ENCODE results near the gene CIDEB. TPM values are rescaled to one million over a fixed set of nuclear protein-coding genes. Genes with fewer than 3 reads are reported as not detected.
"Not testable (repeated sequence)": the region's sequence is repeated elsewhere in the genome, so short reads cannot be mapped to it uniquely, and the experiment has no call there.

Gene CIDEB
- total RNA-seq (10 to 100 TPM in 1 of 2 donors, 1 to 10 TPM in 1; 4.9 to 14.8 TPM), polyA plus RNA-seq (ENCODE audit: insufficient read length in 2 of 2) (1 to 10 TPM; 6.3 to 7.8 TPM)
- long read RNA-seq, donor 1, partial matches to known transcripts: 0 of 1 reads
- long read RNA-seq, donor 1, other reads (novel, unspliced or antisense): 0 of 1 reads
- long read RNA-seq, donor 2, partial matches to known transcripts: 0 of 1 reads
- long read RNA-seq, donor 2, other reads (novel, unspliced or antisense): 0 of 1 reads
- long read RNA-seq, donor 3, partial matches to known transcripts: 13 of 13 reads
- long read RNA-seq, donor 3, other reads (novel, unspliced or antisense): 0 of 13 reads
- long read RNA-seq, donor 4, partial matches to known transcripts: 0 of 3 reads
- long read RNA-seq, donor 4, other reads (novel, unspliced or antisense): 0 of 3 reads

DNA sequence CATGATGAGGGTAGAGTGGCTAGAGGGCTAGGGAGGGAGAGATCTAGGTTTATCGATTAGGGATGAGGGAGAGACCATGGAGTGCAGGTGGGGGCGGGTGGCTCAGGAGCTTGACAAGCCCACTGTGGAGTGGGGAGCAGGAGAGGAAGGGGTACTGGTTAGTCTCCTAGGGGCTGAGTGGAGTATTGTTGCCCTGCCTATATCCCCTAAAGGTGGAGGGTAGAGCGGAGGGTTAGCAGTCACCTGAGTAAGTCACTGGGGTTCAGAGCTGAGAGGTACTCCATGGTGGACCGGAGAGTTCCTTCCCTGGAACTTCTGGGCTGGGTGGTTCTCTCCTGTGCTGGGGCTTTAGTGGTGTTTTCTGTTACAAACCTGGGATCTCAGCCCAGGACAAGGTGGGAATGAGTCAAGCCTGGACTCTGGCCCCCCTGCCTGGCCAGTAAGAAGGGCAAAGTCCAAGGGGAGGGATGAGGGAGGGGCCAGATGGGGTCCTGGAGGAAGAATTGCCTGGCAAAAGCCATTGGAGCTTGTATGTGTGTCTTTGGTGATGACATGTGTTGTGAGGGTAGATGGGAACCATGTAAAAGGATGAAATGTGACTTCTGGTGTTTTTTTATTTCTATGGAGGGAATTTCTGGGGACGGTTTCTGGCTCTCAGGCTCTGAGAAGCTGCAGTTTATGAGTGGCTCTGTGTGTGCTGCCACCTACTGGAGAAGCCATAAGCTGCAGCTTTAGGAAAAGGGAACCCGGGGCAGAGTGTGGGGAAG lies at the start of gene CIDEB:
TSS of gene CIDEB (minus strand) at position 403 of the 767 bp plus-strand sequence. CDS start at position 284, 119 bp downstream.
- peak in 3 of 6 donors; percentile 48 to 82 (median 78) for DNase-seq (ENCODE audit: low read depth in 4 of 6, low spot score in 6 of 6)
- Histone ChIP-seq H3K27me3 (ENCODE audit: control insufficient read depth, insufficient read depth, low read length) (no peaks in the 10 kb centered on the region), H3K36me3 (ENCODE audit: control insufficient read depth, insufficient read depth, low read length) (peaks cover 64% of the 10 kb centered on the region), H3K4me3 (ENCODE audit: low read depth, low read length) (no peak within 1 kb of the TSS), H3K4me1 (ENCODE audit: control insufficient read depth, insufficient read depth, low read length) (peaks cover 27% of the 10 kb centered on the region), H3K27ac (ENCODE audit: low read depth, low read length) (no peak within 1 kb of the TSS), H3K9me3 (ENCODE audit: control insufficient read depth, insufficient read depth, low read length) (no peaks in the 10 kb centered on the region)
- WGBS (ENCODE audit: insufficient coverage): 59% methylated on average over 6 of the region's 6 CpGs

GRCh38 chr14:24356208-24356607 lies 48.4 kb upstream of the CIDEB start:
- peaks cover 18% of the 10 kb centered on the region for H3K27me3 ChIP-seq (ENCODE audit: control insufficient read depth, insufficient read depth, low read length)
- H3K9me3 ChIP-seq (ENCODE audit: control insufficient read depth, insufficient read depth, low read length): no peaks in the 10 kb centered on the region
- WGBS (ENCODE audit: insufficient coverage): 81% methylated on average over 2 of the region's 4 CpGs
- no peak for DNase-seq (ENCODE audit: low read depth in 4 of 6, low spot score in 6 of 6)
- no peak overlapping the region for H3K4me3 ChIP-seq (ENCODE audit: low read depth, low read length)
- no peaks in the 10 kb centered on the region for H3K4me1 ChIP-seq (ENCODE audit: control insufficient read depth, insufficient read depth, low read length)
- H3K36me3 ChIP-seq (ENCODE audit: control insufficient read depth, insufficient read depth, low read length): no peaks in the 10 kb centered on the region
- H3K27ac ChIP-seq (ENCODE audit: low read depth, low read length): no peak overlapping the region

- Histone ChIP-seq H3K4me1 (ENCODE audit: control insufficient read depth, insufficient read depth, low read length) (no peaks in the 10 kb centered on the region), H3K36me3 (ENCODE audit: control insufficient read depth, insufficient read depth, low read length) (no peaks in the 10 kb centered on the region)
- WGBS (ENCODE audit: insufficient coverage): 92% methylated on average over 2 of the region's 7 CpGs
These were observed 47.2 kb upstream of the CIDEB start for GRCh38 chr14:24355009-24355408.

DNA sequence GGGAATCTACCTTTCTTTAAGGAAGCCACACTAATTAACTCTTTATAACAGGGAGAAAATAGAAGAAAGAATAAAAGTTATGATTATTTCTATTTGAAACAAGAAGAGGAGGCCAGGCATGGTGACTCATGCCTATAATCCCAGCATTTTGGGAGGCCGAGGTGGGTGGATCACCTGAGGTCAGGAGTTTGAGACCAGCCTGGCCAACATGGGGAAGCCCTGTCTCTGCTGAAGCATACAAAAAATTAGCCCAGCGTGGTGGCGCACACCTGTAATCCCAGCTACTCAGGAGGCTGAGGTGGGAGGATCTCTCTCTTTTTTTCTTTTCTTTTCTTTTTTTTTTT lies 46.7 kb upstream of the CIDEB start:
- not testable (repeated sequence) for DNase-seq (ENCODE audit: low read depth in 4 of 6, low spot score in 6 of 6); H3K9me3 ChIP-seq (ENCODE audit: control insufficient read depth, insufficient read depth, low read length); H3K36me3 ChIP-seq (ENCODE audit: control insufficient read depth, insufficient read depth, low read length); H3K4me1 ChIP-seq (ENCODE audit: control insufficient read depth, insufficient read depth, low read length); H3K4me3 ChIP-seq (ENCODE audit: low read depth, low read length); H3K27ac ChIP-seq (ENCODE audit: low read depth, low read length)
- peaks cover 22% of the 10 kb centered on the region for H3K27me3 ChIP-seq (ENCODE audit: control insufficient read depth, insufficient read depth, low read length)
- 80% methylated on average over 1 of the region's 3 CpGs for WGBS (ENCODE audit: insufficient coverage)

More at GRCh38 chr14:24355009-24355408, 47.2 kb upstream of the CIDEB start:
- Histone ChIP-seq H3K9me3 (ENCODE audit: control insufficient read depth, insufficient read depth, low read length) (no peaks in the 10 kb centered on the region), H3K27me3 (ENCODE audit: control insufficient read depth, insufficient read depth, low read length) (peaks cover 21% of the 10 kb centered on the region), H3K27ac (ENCODE audit: low read depth, low read length) (no peak overlapping the region), H3K4me3 (ENCODE audit: low read depth, low read length) (no peak overlapping the region)
- no peak for DNase-seq (ENCODE audit: low read depth in 4 of 6, low spot score in 6 of 6)

DNA sequence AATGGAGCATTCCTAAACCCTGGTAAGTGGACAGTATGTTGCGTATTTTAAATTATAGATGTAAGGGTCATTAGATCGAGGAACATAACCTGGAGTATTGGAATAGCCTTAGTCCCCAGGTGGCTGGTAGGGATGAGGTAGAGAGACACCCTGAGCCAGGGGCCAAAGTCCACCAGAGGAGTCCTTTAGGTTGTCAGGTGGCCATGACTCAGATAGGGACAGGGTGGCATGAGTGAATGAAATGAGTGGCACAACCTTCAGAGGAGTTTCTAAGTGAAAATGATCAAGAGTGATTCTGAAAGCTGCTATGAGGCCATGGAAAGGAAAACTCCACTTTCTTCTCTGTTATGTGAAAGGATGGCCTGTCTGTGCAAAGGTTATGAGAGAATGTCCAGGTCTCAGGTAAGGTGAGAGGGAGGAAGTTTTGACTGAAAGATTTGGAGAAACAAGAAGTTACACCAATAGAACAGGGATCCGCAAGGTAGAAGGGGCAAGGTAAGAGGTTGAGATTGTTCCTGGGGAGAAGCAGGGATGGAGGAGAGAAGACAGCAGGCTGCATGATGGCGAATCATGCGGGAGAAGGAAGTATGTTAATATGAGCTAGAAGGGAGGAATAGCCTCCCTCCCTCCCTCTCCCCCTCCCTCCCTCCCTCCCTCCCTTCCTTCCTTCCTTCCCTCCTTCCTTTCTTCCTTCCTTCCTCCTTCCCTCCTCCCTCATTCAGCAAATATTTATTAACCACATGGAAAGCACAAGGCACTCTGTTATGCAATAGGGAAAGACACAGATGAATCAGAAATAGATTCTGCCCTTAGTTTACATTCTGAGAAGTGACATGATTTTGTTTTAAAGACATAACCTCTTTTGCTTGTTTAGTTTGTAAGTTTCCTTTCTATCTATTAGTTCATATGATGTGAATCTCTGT lies 46.0 kb upstream of the CIDEB start:
- Histone ChIP-seq H3K36me3 (ENCODE audit: control insufficient read depth, insufficient read depth, low read length) (no peaks in the 10 kb centered on the region), H3K27ac (ENCODE audit: low read depth, low read length) (no peak overlapping the region), H3K27me3 (ENCODE audit: control insufficient read depth, insufficient read depth, low read length) (peaks cover 22% of the 10 kb centered on the region), H3K4me1 (ENCODE audit: control insufficient read depth, insufficient read depth, low read length) (no peaks in the 10 kb centered on the region), H3K9me3 (ENCODE audit: control insufficient read depth, insufficient read depth, low read length) (no peaks in the 10 kb centered on the region), H3K4me3 (ENCODE audit: low read depth, low read length) (no peak overlapping the region)
- no peak for DNase-seq (ENCODE audit: low read depth in 4 of 6, low spot score in 6 of 6)
- 98% methylated on average over 3 of the region's 5 CpGs for WGBS (ENCODE audit: insufficient coverage)

DNA sequence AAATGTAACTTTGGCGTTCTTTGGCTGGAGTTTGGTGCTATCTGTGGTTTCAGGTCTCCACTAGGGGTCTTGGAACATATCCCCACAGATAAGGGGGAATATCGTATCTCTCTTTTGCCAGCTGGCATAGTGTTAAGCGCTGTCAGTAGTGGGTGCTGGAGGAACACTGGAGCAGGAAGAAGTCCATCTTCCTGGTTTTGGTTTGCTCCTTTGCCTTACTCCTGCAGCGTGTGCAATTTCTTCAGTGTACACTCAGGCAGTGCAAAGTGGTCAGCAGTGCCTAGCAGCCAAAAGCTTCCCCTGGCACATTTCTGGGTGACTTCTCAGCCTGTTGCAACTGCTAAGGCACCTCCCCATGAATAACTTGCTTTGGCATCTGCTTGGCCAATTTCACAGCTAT lies 43.7 kb upstream of the CIDEB start:
- WGBS (ENCODE audit: insufficient coverage): 21% methylated on average over 4 of the region's 4 CpGs
- no peaks in the 10 kb centered on the region for H3K36me3 ChIP-seq (ENCODE audit: control insufficient read depth, insufficient read depth, low read length)
- H3K27me3 ChIP-seq (ENCODE audit: control insufficient read depth, insufficient read depth, low read length): peaks cover 28% of the 10 kb centered on the region
- no peak overlapping the region for H3K4me3 ChIP-seq (ENCODE audit: low read depth, low read length)
- no peaks in the 10 kb centered on the region for H3K9me3 ChIP-seq (ENCODE audit: control insufficient read depth, insufficient read depth, low read length)
- H3K27ac ChIP-seq (ENCODE audit: low read depth, low read length): no peak overlapping the region
- DNase-seq (ENCODE audit: low read depth in 4 of 6, low spot score in 6 of 6): peak in 1 of 6 donors; percentile 50
- no peaks in the 10 kb centered on the region for H3K4me1 ChIP-seq (ENCODE audit: control insufficient read depth, insufficient read depth, low read length)

GRCh38 chr14:24349742-24350141 lies 42.0 kb upstream of the CIDEB start:
- Histone ChIP-seq H3K27me3 (ENCODE audit: control insufficient read depth, insufficient read depth, low read length) (peaks cover 28% of the 10 kb centered on the region), H3K9me3 (ENCODE audit: control insufficient read depth, insufficient read depth, low read length) (no peaks in the 10 kb centered on the region), H3K4me3 (ENCODE audit: low read depth, low read length) (no peak overlapping the region)

DNA sequence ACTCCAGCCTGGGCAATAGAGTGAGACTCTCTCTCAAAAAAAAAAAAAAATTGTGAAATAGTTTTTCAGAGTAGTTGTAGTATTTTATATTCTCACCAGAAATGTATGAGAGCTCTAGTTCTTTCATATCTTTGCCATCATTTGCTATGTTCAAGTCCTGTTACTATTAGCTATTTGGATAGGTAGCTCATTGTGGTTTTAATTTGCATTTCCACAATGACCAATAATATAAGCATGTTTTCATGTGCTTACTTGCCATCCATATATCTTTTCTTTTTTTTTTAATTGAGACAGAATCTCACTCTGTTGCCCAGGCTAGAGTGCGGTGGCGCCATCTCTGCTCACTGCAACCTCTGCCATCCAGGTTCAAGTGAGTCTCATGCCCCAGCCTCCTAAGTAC lies 40.4 kb upstream of the CIDEB start:
- no peak for DNase-seq (ENCODE audit: low read depth in 4 of 6, low spot score in 6 of 6)
- H3K27me3 ChIP-seq (ENCODE audit: control insufficient read depth, insufficient read depth, low read length): peaks cover 30% of the 10 kb centered on the region
- no peak overlapping the region for H3K4me3 ChIP-seq (ENCODE audit: low read depth, low read length)
- H3K36me3 ChIP-seq (ENCODE audit: control insufficient read depth, insufficient read depth, low read length): no peaks in the 10 kb centered on the region
- no peaks in the 10 kb centered on the region for H3K9me3 ChIP-seq (ENCODE audit: control insufficient read depth, insufficient read depth, low read length)
- 100% methylated on average over 2 of the region's 2 CpGs for WGBS (ENCODE audit: insufficient coverage)
- H3K4me1 ChIP-seq (ENCODE audit: control insufficient read depth, insufficient read depth, low read length): no peaks in the 10 kb centered on the region
- no peak overlapping the region for H3K27ac ChIP-seq (ENCODE audit: low read depth, low read length)

More at GRCh38 chr14:24349742-24350141, 42.0 kb upstream of the CIDEB start:
- no peak overlapping the region for H3K27ac ChIP-seq (ENCODE audit: low read depth, low read length)
- no peaks in the 10 kb centered on the region for H3K4me1 ChIP-seq (ENCODE audit: control insufficient read depth, insufficient read depth, low read length)
- no peaks in the 10 kb centered on the region for H3K36me3 ChIP-seq (ENCODE audit: control insufficient read depth, insufficient read depth, low read length)
- 71% methylated on average over 3 of the region's 5 CpGs for WGBS (ENCODE audit: insufficient coverage)
- DNase-seq (ENCODE audit: low read depth in 4 of 6, low spot score in 6 of 6): no peak

- no peak overlapping the region for H3K27ac ChIP-seq (ENCODE audit: low read depth, low read length)
- 33% methylated on average over 1 of the region's 1 CpG for WGBS (ENCODE audit: insufficient coverage)
- H3K9me3 ChIP-seq (ENCODE audit: control insufficient read depth, insufficient read depth, low read length): no peaks in the 10 kb centered on the region
- H3K4me1 ChIP-seq (ENCODE audit: control insufficient read depth, insufficient read depth, low read length): no peaks in the 10 kb centered on the region
- no peaks in the 10 kb centered on the region for H3K36me3 ChIP-seq (ENCODE audit: control insufficient read depth, insufficient read depth, low read length)
- DNase-seq (ENCODE audit: low read depth in 4 of 6, low spot score in 6 of 6): no peak
- no peak overlapping the region for H3K4me3 ChIP-seq (ENCODE audit: low read depth, low read length)
- H3K27me3 ChIP-seq (ENCODE audit: control insufficient read depth, insufficient read depth, low read length): peaks cover 26% of the 10 kb centered on the region
These were observed 39.4 kb upstream of the CIDEB start for GRCh38 chr14:24347134-24347533.

Data from spinal cord (tissue), 10 donors.